Adrenal gland (tissue), 5 donors: ENCODE data around the gene MT1X.

Source experiments
- POLR2A ChIP-seq, 2 donors: fragments of 450-650 bp; IDR thresholded peaks; one replicate each; pipeline ENCODE4 v1.6.1; 2017; ENCODE audit warnings: antibody characterized with exemption in 2 of 2, mild to moderate bottlenecking in 2 of 2, moderate library complexity in 1 of 2
- TF ChIP-seq, protein P1 (sequence below), 6 experiments: fragments of 450-650 bp in 4 of 6; fragments of 200-600 bp in 2 of 6; sonication (generic) in 1 of 6; IDR thresholded peaks; 1 replicate in 5 of 6; 2 replicates in 1 of 6; pipeline versions ENCODE4 v1.5.1 to v1.8.0; 2016 to 2021; ENCODE audit warnings: antibody characterized with exemption in 6 of 6, mild to moderate bottlenecking in 2 of 6, moderate library complexity in 1 of 6
- donor health status: DM: no; HTN: no; CAD: no.

DNA sequence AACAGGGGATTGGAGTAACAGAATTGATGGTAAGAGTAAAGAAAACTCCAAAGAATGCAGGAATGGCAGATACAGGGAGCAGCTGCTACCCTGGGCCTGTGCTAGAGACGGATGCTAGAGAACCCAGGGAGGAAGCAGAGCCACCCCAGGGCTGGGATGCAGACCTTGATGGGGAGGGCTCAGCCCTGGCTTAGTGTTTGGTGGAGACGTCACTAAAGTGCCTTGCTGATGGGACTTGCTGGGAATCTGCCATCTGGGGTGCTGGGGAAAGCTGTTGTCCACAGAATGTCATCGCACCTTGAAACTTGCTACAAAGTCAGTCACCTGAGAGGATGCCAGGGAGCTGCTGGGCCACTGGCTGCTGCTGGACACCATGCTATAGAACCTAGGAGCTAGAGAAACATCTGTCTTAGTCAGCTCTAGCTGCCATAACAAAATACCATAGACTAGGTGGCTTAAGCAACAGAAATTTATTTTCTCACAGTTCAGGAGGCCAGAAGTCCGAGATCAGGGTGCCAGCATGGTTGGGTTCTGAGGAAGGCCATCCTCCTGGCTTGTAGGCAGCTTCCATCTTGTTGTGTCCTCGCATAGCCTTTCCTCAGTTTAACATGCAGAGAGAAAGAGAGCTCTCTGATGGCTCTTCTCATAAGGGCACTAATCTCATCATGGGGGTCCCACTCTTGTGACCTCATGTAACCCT is 15.3 kb downstream of the MT1X start:
- TF ChIP-seq, protein P1, sequence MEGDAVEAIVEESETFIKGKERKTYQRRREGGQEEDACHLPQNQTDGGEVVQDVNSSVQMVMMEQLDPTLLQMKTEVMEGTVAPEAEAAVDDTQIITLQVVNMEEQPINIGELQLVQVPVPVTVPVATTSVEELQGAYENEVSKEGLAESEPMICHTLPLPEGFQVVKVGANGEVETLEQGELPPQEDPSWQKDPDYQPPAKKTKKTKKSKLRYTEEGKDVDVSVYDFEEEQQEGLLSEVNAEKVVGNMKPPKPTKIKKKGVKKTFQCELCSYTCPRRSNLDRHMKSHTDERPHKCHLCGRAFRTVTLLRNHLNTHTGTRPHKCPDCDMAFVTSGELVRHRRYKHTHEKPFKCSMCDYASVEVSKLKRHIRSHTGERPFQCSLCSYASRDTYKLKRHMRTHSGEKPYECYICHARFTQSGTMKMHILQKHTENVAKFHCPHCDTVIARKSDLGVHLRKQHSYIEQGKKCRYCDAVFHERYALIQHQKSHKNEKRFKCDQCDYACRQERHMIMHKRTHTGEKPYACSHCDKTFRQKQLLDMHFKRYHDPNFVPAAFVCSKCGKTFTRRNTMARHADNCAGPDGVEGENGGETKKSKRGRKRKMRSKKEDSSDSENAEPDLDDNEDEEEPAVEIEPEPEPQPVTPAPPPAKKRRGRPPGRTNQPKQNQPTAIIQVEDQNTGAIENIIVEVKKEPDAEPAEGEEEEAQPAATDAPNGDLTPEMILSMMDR (IDR thresholded peaks at IDR 0.05) = no peak
- no peak for TF ChIP-seq POLR2A (IDR thresholded peaks at IDR 0.05)
